Measurements from ENCODE around the gene HORMAD2. TPM values are rescaled to one million over a fixed set of nuclear protein-coding genes. Genes with fewer than 3 reads are reported as not detected.

The HORMAD2 gene
- polyA plus RNA-seq, 1 of the 3 experiments (the other 2 are of a cell fraction): not detected

- POLR2A ChIA-PET: interaction anchor here (1.1 kb wide), 1 partner anchor 12 kb away, joined by 3 read pairs; no protein-coding TSS in a partner anchor
- Histone ChIP-seq H3K9me3 (no peaks in the 10 kb centered on the region), H3K27ac (ENCODE audit: low read depth in 2 of 2, low read length in 1 of 2) (no peak overlapping the region), H3K4me1 (ENCODE audit: control insufficient read depth in 1 of 2, insufficient read depth in 2 of 2, low read depth in 1 of 2, low read length in 1 of 2) (peaks cover 0 to 27% of the 10 kb centered on the region in 2 experiments; a peak in 3 of 4 replicates), H3K4me3 (ENCODE audit: low read depth in 2 of 2, low read length in 1 of 2) (no peak overlapping the region), H3K79me2 (ENCODE audit: insufficient read depth) (no peaks in the 10 kb centered on the region), H3K9me2 (no peaks in the 10 kb centered on the region), H4K20me1 (ENCODE audit: insufficient read depth) (no peaks in the 10 kb centered on the region), H3K4me2 (no peak overlapping the region), H3F3A (replicated peaks; ENCODE audit: insufficient read depth) (peaks cover 21% of the 10 kb centered on the region), H3K9ac (no peak overlapping the region), H2AFZ (ENCODE audit: low read depth) (no peak overlapping the region), H3K36me3 (replicated peaks in 1 of 2; ENCODE audit: control insufficient read depth in 1 of 2, insufficient read depth in 2 of 2, low read length in 1 of 2) (no peaks in the 10 kb centered on the region), H3K27me3 (ENCODE audit: insufficient read depth) (no peaks in the 10 kb centered on the region)
- CTCF ChIA-PET: interaction anchor here (0.9 kb wide), 1 partner anchor 41 kb away, joined by 3 read pairs; no protein-coding TSS in a partner anchor
- 98% methylated on average over 10 of the region's 15 CpGs for WGBS (ENCODE audit: low lambda C conversion rate)
- TF ChIP-seq IRF3 (IDR thresholded peaks at IDR 0.05; ENCODE audit: low read depth, low read length): no peak
- no peak for TF ChIP-seq RAD21 (IDR thresholded peaks at IDR 0.05; ENCODE audit: low read length)
- TF ChIP-seq SMC3 (IDR thresholded peaks at IDR 0.05; ENCODE audit: low read depth, low read length): no peak
- no peak for TF ChIP-seq RFX5 (IDR thresholded peaks at IDR 0.05; ENCODE audit: low read length)
- no peak for TF ChIP-seq NFIC (IDR thresholded peaks at IDR 0.05; ENCODE audit: borderline replicate concordance)
- no peak for TF ChIP-seq RCOR1 (IDR thresholded peaks at IDR 0.05; ENCODE audit: low read length)
- TF ChIP-seq CHD2 (IDR thresholded peaks at IDR 0.05; ENCODE audit: low read length, partially characterized antibody): no peak
- no peak for TF ChIP-seq FOXM1 (IDR thresholded peaks at IDR 0.05; ENCODE audit: low read depth)
- no peak for TF ChIP-seq SIN3A (IDR thresholded peaks at IDR 0.05; ENCODE audit: borderline replicate concordance, low read depth, low read length)
- TF ChIP-seq YY1 (IDR thresholded peaks at IDR 0.05; ENCODE audit: low read depth): no peak
- TF ChIP-seq MXI1 (IDR thresholded peaks at IDR 0.05; ENCODE audit: low read depth, low read length): no peak
- TF ChIP-seq TEAD4 (IDR thresholded peaks at IDR 0.05; ENCODE audit: borderline replicate concordance, insufficient read depth): no peak
- TF ChIP-seq TAF1 (IDR thresholded peaks at IDR 0.05; ENCODE audit: borderline replicate concordance, low read depth, low read length): no peak
- TF ChIP-seq REST (IDR thresholded peaks at IDR 0.05; ENCODE audit: low read depth, low read length): no peak
- TF ChIP-seq ELF1 (IDR thresholded peaks at IDR 0.05): no peak
- no peak for TF ChIP-seq FOSL2 (IDR thresholded peaks at IDR 0.05; ENCODE audit: borderline replicate concordance, low read depth)
- DNase-seq: no peak
Measured at GRCh38 chr22:30046716-30047363, 33.4 kb upstream of the HORMAD2 start.
